Thoracic aorta (tissue), 2 donors: ENCODE results near the gene KAT2B. TPM values are rescaled to one million over a fixed set of nuclear protein-coding genes. Genes with fewer than 3 reads are reported as not detected.

Source experiments
- ATAC-seq: fragments of 150-250 bp; one replicate; pipeline ENCODE4 v1.8.0; 2017; ENCODE audit warnings: low read depth; ENCODE audit not compliant: insufficient number of reproducible peaks, low FRiP score
- DNase-seq: peaks from one replicate; pipeline ENCODE4 v3.0.0-alpha.2; 2020; ENCODE audit warnings: low spot score
- H3K27ac ChIP-seq, 2 donors: fragments of 200-600 bp; sonication (generic); 1 replicate in 1 of 2; 2 replicates in 1 of 2; pipeline ENCODE4 v1.5.1; 2016; ENCODE audit warnings: mild to moderate bottlenecking in 2 of 2, moderate library complexity in 2 of 2
- H3K27me3 ChIP-seq: fragments of 200-600 bp; sonication (generic); replicated peaks from 2 replicates; pipeline ENCODE4 v1.6.0; 2016; ENCODE audit warnings: mild to moderate bottlenecking; ENCODE audit not compliant: insufficient read depth
- H3K36me3 ChIP-seq: fragments of 200-600 bp; sonication (generic); one replicate; pipeline ENCODE4 v1.5.1; 2016
- H3K4me1 ChIP-seq, 2 donors: fragments of 200-600 bp; sonication (generic); 1 replicate in 1 of 2; 2 replicates in 1 of 2; pipeline versions ENCODE4 v1.5.1 to v1.6.0; 2016; ENCODE audit warnings: low read depth in 2 of 2, mild to moderate bottlenecking in 1 of 2; ENCODE audit not compliant: control insufficient read depth in 1 of 2
- H3K4me3 ChIP-seq: fragments of 200-600 bp; sonication (generic); 2 replicates; pipeline ENCODE4 v1.5.1; 2016; ENCODE audit warnings: mild to moderate bottlenecking
- H3K9me3 ChIP-seq: fragments of 200-600 bp; sonication (generic); 2 replicates; pipeline ENCODE4 v1.5.1; 2016
- total RNA-seq, 2 donors: library from RNA; depleted of rRNA; stranded (reverse); fragments of >200 nt; gene quantifications; one replicate each; pipeline versions ENCODE4 v1.1.0 to v1.2.3, GENCODE V29; 2016
- TF ChIP-seq, protein P1 (sequence below): fragments of 200-600 bp; sonication (generic); IDR thresholded peaks from one replicate; pipeline ENCODE4 v1.5.1; 2019; ENCODE audit warnings: antibody characterized with exemption

KAT2B gene
- total RNA-seq, 2 donors from 2014 or later, result 48.0 to 72.8 TPM

DNA sequence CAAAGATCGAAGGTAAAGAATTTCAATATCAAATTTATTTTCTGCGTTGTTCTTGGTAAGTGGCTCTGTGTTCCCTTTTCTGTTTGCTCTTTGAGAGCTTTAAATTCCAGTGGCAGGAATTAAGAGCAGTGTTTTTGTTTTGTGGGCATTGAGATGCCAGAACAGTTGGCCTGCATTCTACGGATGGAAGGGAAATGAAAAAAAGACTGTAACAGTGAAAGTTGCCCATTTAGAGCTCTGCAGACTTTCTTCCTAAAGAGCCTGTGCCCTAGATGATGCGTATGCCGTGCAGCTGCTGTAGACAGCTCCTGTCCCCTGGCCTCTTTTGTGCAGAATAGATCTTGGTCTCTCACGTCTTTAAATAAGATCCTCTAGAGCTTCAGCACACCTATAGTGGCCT, 58.8 kb downstream of the KAT2B start:
- no peaks in the 10 kb centered on the region for H3K36me3 ChIP-seq
- H3K27ac ChIP-seq, result peak overlapping the region; percentile 26 to 67
- no peaks in the 10 kb centered on the region for H3K9me3 ChIP-seq
- DNase-seq, result no peak
- TF ChIP-seq, protein P1, sequence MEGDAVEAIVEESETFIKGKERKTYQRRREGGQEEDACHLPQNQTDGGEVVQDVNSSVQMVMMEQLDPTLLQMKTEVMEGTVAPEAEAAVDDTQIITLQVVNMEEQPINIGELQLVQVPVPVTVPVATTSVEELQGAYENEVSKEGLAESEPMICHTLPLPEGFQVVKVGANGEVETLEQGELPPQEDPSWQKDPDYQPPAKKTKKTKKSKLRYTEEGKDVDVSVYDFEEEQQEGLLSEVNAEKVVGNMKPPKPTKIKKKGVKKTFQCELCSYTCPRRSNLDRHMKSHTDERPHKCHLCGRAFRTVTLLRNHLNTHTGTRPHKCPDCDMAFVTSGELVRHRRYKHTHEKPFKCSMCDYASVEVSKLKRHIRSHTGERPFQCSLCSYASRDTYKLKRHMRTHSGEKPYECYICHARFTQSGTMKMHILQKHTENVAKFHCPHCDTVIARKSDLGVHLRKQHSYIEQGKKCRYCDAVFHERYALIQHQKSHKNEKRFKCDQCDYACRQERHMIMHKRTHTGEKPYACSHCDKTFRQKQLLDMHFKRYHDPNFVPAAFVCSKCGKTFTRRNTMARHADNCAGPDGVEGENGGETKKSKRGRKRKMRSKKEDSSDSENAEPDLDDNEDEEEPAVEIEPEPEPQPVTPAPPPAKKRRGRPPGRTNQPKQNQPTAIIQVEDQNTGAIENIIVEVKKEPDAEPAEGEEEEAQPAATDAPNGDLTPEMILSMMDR, result no peak
- H3K27me3 ChIP-seq, result no peaks in the 10 kb centered on the region
- H3K4me3 ChIP-seq, result peak overlapping the region; percentile 2
- H3K4me1 ChIP-seq, result peaks cover 29 to 38% of the 10 kb centered on the region in 2 donors
- ATAC-seq, result no peak

DNA sequence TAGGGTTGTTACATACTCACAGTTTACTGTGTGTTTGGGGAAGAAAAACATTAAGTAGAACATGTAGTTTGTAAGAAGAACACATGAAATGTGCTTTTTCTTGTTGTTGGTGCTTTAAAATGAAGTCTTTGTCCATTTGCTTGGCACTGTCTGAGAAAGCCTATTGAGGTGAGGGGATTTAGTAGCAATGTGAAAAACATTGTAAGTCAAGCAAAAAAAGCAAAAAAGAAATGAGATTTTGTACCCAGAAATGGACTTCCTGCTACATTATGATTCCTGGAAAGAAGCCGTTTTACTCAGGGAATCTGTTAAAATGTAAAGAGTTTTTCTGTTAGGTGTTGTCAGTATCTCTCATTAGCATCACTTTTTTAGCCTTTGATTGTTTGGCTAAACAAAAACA, 59.9 kb downstream of the KAT2B start:
- Histone ChIP-seq H3K4me3 (no peak overlapping the region), H3K36me3 (no peaks in the 10 kb centered on the region), H3K4me1 (peaks cover 29 to 38% of the 10 kb centered on the region in 2 donors), H3K27me3 (no peaks in the 10 kb centered on the region), H3K9me3 (no peaks in the 10 kb centered on the region), H3K27ac (peak overlapping the region in 1 of 2 donors; percentile 67)
- TF ChIP-seq, protein P1, result no peak
- DNase-seq (no peak), ATAC-seq (no peak)

DNA sequence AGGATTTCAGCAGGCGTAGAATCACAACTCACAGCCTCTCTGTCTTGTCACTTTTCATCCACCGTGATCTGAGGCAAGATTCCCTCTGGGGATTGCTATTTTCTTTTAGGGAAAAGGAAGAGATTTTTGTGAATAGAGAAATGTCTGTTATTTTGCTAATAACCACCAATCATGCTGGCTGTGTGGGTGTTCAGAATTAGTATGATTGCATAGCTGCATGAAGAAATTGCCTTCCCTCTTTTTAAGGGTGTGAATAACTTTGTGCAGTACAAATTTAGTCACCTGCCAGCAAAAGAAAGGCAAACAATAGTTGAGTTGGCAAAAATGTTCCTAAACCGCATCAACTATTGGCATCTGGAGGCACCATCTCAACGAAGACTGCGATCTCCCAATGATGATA, 60.8 kb downstream of the KAT2B start:
- peaks cover 28 to 34% of the 10 kb centered on the region in 2 donors for H3K4me1 ChIP-seq
- H3K36me3 ChIP-seq, result no peaks in the 10 kb centered on the region
- H3K9me3 ChIP-seq, result no peaks in the 10 kb centered on the region
- no peak for ATAC-seq
- TF ChIP-seq, protein P1, result no peak
- H3K27ac ChIP-seq, result no peak overlapping the region
- DNase-seq, result no peak
- no peaks in the 10 kb centered on the region for H3K27me3 ChIP-seq
- H3K4me3 ChIP-seq, result no peak overlapping the region

DNA sequence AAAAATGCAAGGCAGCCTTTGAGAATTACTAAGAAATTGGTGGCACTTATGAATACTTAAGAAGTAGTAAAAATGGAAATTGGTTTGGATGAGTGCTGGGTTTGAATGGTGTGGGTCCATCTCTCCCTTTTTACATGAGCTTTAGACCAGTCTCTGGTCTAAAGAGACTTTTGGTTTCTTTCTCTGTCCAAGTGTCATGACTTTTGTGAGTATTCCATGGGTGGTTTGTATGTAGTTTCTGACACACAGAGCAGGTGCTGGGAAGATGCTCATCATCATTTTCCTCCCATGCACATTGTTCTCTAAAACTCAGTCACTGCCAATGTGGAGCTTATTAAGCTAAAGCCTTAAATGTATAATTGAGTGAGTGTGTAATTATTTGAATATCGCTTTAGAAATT, 63.5 kb downstream of the KAT2B start:
- H3K27me3 ChIP-seq, result no peaks in the 10 kb centered on the region
- H3K27ac ChIP-seq, result no peak overlapping the region
- no peaks in the 10 kb centered on the region for H3K36me3 ChIP-seq
- DNase-seq (no peak), ATAC-seq (no peak)
- H3K9me3 ChIP-seq, result no peaks in the 10 kb centered on the region
- no peak overlapping the region for H3K4me3 ChIP-seq
- peaks cover 7 to 13% of the 10 kb centered on the region in 2 donors for H3K4me1 ChIP-seq
- TF ChIP-seq, protein P1, result no peak

DNA sequence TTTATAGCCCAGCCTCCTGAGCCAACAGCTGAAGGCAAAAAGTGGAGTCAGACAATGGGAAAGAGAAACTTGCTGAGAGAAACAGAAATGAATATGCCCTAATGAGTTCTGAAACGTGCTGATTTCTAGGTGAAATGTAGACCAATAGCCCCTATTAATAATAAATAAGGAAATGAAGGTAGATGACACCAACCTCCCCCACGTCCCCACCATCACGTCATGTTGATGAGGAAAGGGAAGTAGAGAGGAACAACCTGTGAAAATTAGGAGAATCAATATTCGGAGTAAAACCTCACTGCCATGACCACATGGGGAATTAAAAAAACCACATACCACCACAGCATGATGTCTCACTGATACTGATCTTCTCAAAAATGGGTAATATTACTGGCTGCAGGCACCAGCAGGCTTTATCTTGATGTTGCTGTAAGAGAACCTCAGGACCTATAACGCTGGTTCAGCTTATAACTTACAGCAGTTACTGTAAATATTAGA, 64.0 kb downstream of the KAT2B start:
- no peak for DNase-seq
- H3K9me3 ChIP-seq, result no peaks in the 10 kb centered on the region
- no peak overlapping the region for H3K4me3 ChIP-seq
- no peak overlapping the region for H3K27ac ChIP-seq
- no peak for ATAC-seq
- H3K4me1 ChIP-seq, result peaks cover 3 to 9% of the 10 kb centered on the region in 2 donors
- H3K36me3 ChIP-seq, result no peaks in the 10 kb centered on the region
- TF ChIP-seq, protein P1, result no peak
- H3K27me3 ChIP-seq, result no peaks in the 10 kb centered on the region
